Measurements from ENCODE around the gene CTAG1A. TPM values are rescaled to one million over a fixed set of nuclear protein-coding genes. Genes with fewer than 3 reads are reported as not detected.

Gene CTAG1A
- not detected for total RNA-seq

GRCh38 chrX:154584585-154585183 lies at the start of gene CTAG1A:
TSS of gene CTAG1A (plus strand) at chrX:154585133. CDS start at chrX:154585207, 74 bp downstream.

GRCh38 chrX:154546354-154547244 lies 38.3 kb upstream of the CTAG1A start, which contains the start of gene G6PD:
TSS of gene G6PD (minus strand) at chrX:154546846. CDS start at chrX:154546155, 691 bp downstream.

GRCh38 chrX:154547245-154548027 lies 37.5 kb upstream of the CTAG1A start, which contains the start of gene IKBKG:
TSS of gene IKBKG (plus strand) at chrX:154547620. CDS start at chrX:154552003, 4,383 bp downstream.

GRCh38 chrX:154619182-154619581 lies 34.2 kb downstream of the CTAG1A start, which contains the start of gene CTAG1B:
TSS of gene CTAG1B (minus strand) at chrX:154619282. CDS start at chrX:154619218, 64 bp downstream.

Small RNA genes lying within 50 kb of the gene (small RNA-seq; reads per million reads assigned to genes)
- gene AC244090.1, result not detected
- gene AC244107.2, result not detected

Other genes with a start within 250 kb of the CTAG1A start
- gene FLNA, start 210.5 kb upstream of the CTAG1A start, total RNA-seq, result 93.4 TPM
- gene EMD, start 205.8 kb upstream of the CTAG1A start, total RNA-seq, result 35.8 TPM
- gene RPL10, start 186.8 kb upstream of the CTAG1A start, total RNA-seq, result 1,254 TPM
- gene DNASE1L1, start 175.9 kb upstream of the CTAG1A start, total RNA-seq, result 10.6 TPM
- gene TAFAZZIN, start 173.6 kb upstream of the CTAG1A start, total RNA-seq, result 12.0 TPM
- gene ATP6AP1, start 156.5 kb upstream of the CTAG1A start, total RNA-seq, result 83.0 TPM
- 289 TPM for gene GDI1, start 148.0 kb upstream of the CTAG1A start, total RNA-seq
- gene FAM50A, start 141.0 kb upstream of the CTAG1A start, total RNA-seq, result 26.1 TPM
- gene PLXNA3, start 126.9 kb upstream of the CTAG1A start, total RNA-seq, result 20.5 TPM
- 16.1 TPM for gene LAGE3, start 105.9 kb upstream of the CTAG1A start, total RNA-seq
- gene UBL4A, start 98.5 kb upstream of the CTAG1A start, total RNA-seq, result 35.1 TPM
- 3.5 TPM for gene SLC10A3, start 94.5 kb upstream of the CTAG1A start, total RNA-seq
- 15.0 TPM for gene FAM3A, start 68.9 kb upstream of the CTAG1A start, total RNA-seq
- 17.3 TPM for gene G6PD, start 38.3 kb upstream of the CTAG1A start, total RNA-seq
- gene IKBKG, start 37.5 kb upstream of the CTAG1A start, total RNA-seq, result 6.0 TPM
- not detected for gene CTAG1B, start 34.1 kb downstream of the CTAG1A start, total RNA-seq
- not detected for gene CTAG2, start 68.4 kb downstream of the CTAG1A start, total RNA-seq
- 1.4 TPM for gene GAB3, start 165.9 kb downstream of the CTAG1A start, total RNA-seq
- gene DKC1, start 177.7 kb downstream of the CTAG1A start, total RNA-seq, result 27.0 TPM
- 26.1 TPM for gene MPP1, start 220.4 kb downstream of the CTAG1A start, total RNA-seq
- not detected for gene SMIM9, start 249.5 kb downstream of the CTAG1A start, total RNA-seq

Data from diencephalon (tissue), 1 donor.